ENCODE data around the gene NOL4L. TPM values are rescaled to one million over a fixed set of nuclear protein-coding genes. Genes with fewer than 3 reads are reported as not detected.

NOL4L gene
- total RNA-seq, 1 experiment from 2014 or later, result 31.7 TPM

DNA sequence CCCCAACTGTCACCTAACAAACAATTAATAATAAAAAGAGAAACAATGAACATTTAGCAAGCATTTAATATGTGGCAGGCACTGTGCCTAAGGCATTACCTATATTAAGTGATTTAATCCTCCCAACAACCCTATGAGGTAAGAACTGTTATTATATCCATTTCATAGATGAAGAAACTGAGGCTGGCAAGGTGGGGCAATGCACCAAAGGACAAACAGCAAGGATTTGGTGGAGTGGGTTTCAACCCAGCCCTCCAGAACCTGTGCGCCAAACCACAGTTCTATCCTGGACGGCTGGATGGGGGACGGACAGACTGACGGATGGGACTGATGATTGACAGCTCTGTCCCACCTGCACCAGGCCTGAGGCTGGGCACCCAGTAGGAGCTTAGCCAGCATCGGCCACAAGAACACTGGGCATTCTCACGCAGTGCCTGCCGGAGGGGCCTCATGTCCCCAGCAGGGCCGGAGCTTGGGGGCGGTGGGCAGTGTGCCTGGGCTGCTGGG, 24.6 kb downstream of the NOL4L start:
- no peak overlapping the region for H4K5ac ChIP-seq (ENCODE audit: insufficient read length, low read depth, low read length)
- H2BK12ac ChIP-seq (ENCODE audit: insufficient read length, low read depth, low read length), result no peak overlapping the region
- H2BK15ac ChIP-seq (ENCODE audit: low read depth, low read length), result no peak overlapping the region
- H3K23me2 ChIP-seq (ENCODE audit: insufficient read length, low read depth, low read length, poor library complexity, severe bottlenecking), result no peaks in the 10 kb centered on the region
- H2BK120ac ChIP-seq (ENCODE audit: low read depth, low read length, poor library complexity, severe bottlenecking), result no peak overlapping the region
- H3K9me3 ChIP-seq (ENCODE audit: control insufficient read depth, low read depth, low read length), result no peaks in the 10 kb centered on the region
- H3K9ac ChIP-seq (ENCODE audit: extremely low read depth, insufficient read length, low read length), result no peak overlapping the region
- no peak overlapping the region for H4K8ac ChIP-seq (replicated peaks; ENCODE audit: insufficient read length, low read depth, low read length)
- TF ChIP-seq, protein P1, sequence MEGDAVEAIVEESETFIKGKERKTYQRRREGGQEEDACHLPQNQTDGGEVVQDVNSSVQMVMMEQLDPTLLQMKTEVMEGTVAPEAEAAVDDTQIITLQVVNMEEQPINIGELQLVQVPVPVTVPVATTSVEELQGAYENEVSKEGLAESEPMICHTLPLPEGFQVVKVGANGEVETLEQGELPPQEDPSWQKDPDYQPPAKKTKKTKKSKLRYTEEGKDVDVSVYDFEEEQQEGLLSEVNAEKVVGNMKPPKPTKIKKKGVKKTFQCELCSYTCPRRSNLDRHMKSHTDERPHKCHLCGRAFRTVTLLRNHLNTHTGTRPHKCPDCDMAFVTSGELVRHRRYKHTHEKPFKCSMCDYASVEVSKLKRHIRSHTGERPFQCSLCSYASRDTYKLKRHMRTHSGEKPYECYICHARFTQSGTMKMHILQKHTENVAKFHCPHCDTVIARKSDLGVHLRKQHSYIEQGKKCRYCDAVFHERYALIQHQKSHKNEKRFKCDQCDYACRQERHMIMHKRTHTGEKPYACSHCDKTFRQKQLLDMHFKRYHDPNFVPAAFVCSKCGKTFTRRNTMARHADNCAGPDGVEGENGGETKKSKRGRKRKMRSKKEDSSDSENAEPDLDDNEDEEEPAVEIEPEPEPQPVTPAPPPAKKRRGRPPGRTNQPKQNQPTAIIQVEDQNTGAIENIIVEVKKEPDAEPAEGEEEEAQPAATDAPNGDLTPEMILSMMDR (conservative IDR thresholded peaks at IDR 0.05), result no peak
- no peak overlapping the region for H4K91ac ChIP-seq (ENCODE audit: insufficient read length, low read depth, low read length)
- DNase-seq, result no peak
- H2BK20ac ChIP-seq (ENCODE audit: low read depth, low read length, poor library complexity, severe bottlenecking), result no peak overlapping the region
- H3K4me2 ChIP-seq (ENCODE audit: insufficient read depth, insufficient read length, low read length), result no peak overlapping the region
- H3K56ac ChIP-seq (ENCODE audit: insufficient read length, low read depth, low read length), result no peak overlapping the region
- Mint-ChIP-seq H3K4me1 (peaks cover 36 to 44% of the 10 kb centered on the region in 2 experiments), H3K27me3 (ENCODE audit: low read depth) (peaks cover 39% of the 10 kb centered on the region), H3K36me3 (ENCODE audit: insufficient read depth in 1 of 3, low read depth in 3 of 3) (peaks cover 0 to under 1% (median 0%) of the 10 kb centered on the region in 3 experiments; a peak in 1 of 7 replicates), H3K4me3 (no peak overlapping the region), H3K27ac (no peak overlapping the region), H3K9me3 (no peaks in the 10 kb centered on the region; a peak in 1 of 5 replicates)
- no peaks in the 10 kb centered on the region for H3K27me3 ChIP-seq (ENCODE audit: insufficient read depth, low read length)
- no peak overlapping the region for H2BK5ac ChIP-seq (ENCODE audit: insufficient read length, low read length)
- H3K79me2 ChIP-seq (ENCODE audit: insufficient read depth, low read length), result no peaks in the 10 kb centered on the region
- no peak overlapping the region for H3K23ac ChIP-seq (ENCODE audit: insufficient read length, low read depth, low read length)
- WGBS (ENCODE audit: extremely low coverage, insufficient read length, low lambda C conversion rate), result no CpG with 5 or more reads among the region's 9 CpGs
- no peak overlapping the region for H3K18ac ChIP-seq (ENCODE audit: insufficient read length, low read depth, low read length)
- H3K14ac ChIP-seq (ENCODE audit: insufficient read depth, low read length), result no peak overlapping the region
- no peak overlapping the region for H3K4ac ChIP-seq (ENCODE audit: low read depth, low read length)
- no peaks in the 10 kb centered on the region for H3K79me1 ChIP-seq (ENCODE audit: insufficient read depth, low read depth, low read length, poor library complexity, severe bottlenecking)
- peaks cover 2% of the 10 kb centered on the region for H4K20me1 ChIP-seq (ENCODE audit: control insufficient read depth, insufficient read depth, insufficient read length)
- no peak overlapping the region for H2AFZ ChIP-seq (ENCODE audit: low read length)
- H3K4me1 ChIP-seq (ENCODE audit: insufficient read depth, low read length), result no peaks in the 10 kb centered on the region
- H3T11ph ChIP-seq (ENCODE audit: low read length), result no peak overlapping the region
- no peak overlapping the region for H3K27ac ChIP-seq (ENCODE audit: insufficient read length, low read depth, low read length)
- no peak overlapping the region for H2AK5ac ChIP-seq (ENCODE audit: insufficient read length, low read length)
